Cerebellar cortex (tissue), 1 donor: ENCODE results near the gene ERRFI1.

Experiments
- DNase-seq: peaks from one replicate; pipeline ENCODE4 v3.0.0-alpha.2; 2015; ENCODE audit warnings: low spot score

Gene ERRFI1

GRCh38 chr1:8018492-8019228 lies 7.4 kb downstream of the ERRFI1 start:
- DNase-seq: peak; percentile 33

DNA sequence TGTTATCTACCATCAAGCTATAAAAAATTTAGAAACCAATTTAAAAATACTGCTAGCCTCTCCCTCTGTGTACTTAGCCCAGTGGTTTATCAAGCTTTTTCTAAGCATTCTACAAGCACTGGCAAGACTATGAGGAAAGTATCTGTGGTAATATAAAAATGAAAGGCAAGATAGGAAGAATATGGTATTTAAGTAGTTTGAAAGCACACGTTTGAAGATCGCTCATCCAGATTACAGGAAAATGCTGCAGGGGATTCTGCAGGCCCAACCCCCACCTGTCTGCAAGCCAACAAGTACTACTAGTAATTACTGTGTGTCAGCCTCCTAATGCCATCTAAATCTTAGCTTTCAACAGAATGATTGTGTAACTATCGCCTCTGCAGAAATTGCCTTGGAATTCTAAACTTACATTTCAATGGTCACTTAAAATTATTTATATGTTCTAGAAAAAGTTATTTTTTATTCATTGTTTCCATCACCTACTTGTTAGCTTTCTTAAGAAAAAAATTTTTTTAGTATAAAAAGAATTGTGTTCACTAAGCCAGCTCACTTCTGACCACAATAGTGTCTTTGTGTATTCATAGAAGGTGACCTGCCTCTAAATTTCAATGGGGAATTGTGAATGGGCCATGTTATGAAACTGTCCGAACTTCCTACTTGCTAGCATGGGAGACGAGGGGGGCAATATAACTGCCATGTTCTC lies 8.5 kb downstream of the ERRFI1 start:
- peak; percentile 39 for DNase-seq

DNA sequence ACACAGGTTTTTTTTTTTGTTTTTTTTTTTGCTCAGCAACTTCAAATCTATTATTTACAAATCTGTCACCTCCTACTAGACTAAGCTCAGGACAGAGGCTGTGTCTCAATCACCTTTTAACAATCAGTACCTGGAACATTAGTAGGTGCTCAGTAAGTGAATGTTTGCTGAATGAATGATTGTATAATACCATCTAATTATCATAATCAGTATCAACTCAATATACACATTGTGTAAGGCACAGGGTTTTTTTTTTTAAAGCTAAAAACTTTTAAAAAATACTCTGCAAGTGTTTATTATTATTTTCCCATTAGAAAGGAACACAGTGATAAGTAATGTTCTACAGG lies 9.2 kb downstream of the ERRFI1 start:
- DNase-seq: no peak

- DNase-seq: peak; percentile 18
Observed at GRCh38 chr1:8016210-8016894, 9.8 kb downstream of the ERRFI1 start.

GRCh38 chr1:8015809-8016165 lies 10.3 kb downstream of the ERRFI1 start:
- DNase-seq: peak; percentile 54

DNA sequence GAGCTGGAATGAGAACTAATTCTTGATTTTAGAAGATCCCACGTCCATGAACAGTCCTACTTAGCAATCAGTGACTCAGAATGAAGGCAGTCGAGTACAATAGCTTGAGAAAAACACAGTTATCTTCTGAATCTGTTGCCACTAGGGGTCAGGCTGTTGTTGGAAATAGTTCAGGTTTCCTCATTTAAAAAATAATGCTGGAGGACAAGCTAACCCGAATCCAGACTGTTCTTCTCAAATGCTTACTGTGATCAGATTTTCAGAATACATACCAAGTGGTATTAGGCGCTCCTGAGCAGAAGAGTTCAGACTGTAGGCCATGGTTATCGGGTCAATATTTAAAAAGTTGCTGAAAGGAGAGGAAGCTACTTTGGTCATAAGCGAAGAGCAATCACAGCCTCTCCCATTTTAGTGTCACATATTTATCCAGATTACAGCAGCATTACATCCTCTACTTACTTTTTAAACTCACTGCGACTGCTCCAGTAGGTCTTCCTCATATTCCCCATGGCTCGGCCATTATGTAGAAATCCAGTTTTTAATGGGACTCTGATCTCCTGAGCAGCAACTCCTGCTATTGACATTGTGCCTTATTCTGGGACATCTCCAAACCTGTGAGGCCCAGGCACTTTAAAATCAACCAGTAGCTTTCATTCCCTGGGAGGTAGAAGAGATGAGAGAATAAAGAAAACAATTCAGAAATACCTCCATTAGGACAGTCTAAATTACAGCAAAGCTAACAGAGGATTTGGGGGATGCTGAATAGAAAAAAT lies 10.9 kb downstream of the ERRFI1 start:
- peak; percentile 90 for DNase-seq

- no peak for DNase-seq
Observed at GRCh38 chr1:8014381-8014988, 11.6 kb downstream of the ERRFI1 start.

DNA sequence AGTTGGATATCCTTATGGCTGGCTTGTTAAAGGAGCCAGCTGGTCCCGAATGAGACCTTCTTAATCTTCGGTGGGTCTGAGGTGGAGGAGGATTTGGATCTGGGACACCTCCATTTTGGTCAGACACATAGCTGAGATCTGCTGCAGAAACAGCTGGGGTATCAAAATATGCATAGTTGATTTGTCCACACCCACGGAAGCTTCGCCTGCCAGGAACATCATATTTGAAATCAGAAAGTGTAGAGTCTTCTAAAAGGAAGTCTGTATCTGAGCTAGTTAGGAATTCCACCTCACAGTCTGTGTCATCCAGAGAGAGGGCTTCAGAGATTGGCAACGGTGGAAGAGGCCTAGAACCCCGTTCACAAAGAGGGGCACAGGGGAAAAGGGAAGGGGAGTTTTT lies 12.3 kb downstream of the ERRFI1 start:
- DNase-seq: no peak

GRCh38 chr1:8013399-8013798 lies 12.7 kb downstream of the ERRFI1 start:
- DNase-seq: no peak

DNA sequence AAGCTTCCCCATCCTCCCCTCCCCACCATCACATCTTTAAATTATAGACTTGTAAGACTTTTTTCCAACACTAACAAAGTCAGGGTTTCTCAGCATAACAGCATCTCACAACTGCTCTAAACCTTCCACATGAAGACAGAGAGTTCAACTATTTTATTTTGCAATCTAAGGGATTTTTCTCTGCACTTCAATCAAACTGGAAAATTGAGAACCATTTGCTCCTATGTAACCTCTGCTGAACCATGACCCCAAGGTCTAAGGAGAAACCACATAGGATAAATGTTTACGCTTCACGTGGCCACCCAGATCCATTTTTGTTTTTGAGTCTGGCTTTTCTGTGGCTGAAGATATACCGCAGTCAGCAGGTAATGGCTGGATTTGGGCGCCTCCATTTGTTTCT lies 13.2 kb downstream of the ERRFI1 start:
- no peak for DNase-seq

DNA sequence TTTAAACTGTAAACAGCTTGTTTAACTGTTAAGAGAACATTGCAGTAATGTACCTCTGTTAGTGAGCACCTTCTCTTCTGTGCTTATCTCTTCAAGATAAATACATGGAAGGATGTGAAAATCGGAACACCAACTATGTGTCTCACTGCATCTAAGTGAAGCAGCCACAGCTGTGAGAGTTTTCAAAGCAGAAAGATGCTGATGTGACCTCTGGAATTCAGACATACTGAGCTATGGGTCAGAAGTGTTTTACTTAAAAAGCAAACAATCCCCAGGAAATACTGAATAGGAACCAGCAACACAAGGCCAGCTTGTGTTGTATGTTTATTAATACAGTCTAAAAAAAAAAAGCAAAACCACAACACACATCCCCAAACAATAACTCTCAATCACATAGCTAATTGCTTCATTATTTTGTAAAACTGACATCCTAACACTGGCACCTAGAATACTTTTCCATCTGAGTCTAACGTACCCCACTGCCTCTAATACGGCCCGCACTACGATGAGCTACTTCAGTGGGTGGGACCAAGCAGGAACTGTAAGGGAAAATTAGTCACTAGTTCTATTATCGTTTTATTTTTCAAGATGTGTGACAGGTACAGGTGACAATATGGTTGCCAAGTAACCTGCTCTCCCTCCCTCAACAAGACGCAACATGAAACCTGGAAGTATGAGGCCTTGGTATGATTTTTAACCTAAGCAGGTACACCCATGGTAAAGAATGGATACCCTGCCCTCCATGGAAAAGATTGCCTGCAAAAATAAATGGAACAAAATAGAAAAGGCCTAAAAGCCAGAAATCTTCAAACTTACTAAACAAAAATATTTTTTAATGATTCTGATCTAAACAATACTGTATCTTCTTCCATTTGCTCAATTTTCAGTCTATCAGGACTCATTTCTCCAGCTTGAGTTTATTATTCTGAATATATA lies 13.9 kb downstream of the ERRFI1 start:
- DNase-seq: no peak

GRCh38 chr1:8011016-8011415 lies 15.1 kb downstream of the ERRFI1 start:
- no peak for DNase-seq

- DNase-seq: peak; percentile 35
Observed at GRCh38 chr1:8010080-8010664, 15.9 kb downstream of the ERRFI1 start.

DNA sequence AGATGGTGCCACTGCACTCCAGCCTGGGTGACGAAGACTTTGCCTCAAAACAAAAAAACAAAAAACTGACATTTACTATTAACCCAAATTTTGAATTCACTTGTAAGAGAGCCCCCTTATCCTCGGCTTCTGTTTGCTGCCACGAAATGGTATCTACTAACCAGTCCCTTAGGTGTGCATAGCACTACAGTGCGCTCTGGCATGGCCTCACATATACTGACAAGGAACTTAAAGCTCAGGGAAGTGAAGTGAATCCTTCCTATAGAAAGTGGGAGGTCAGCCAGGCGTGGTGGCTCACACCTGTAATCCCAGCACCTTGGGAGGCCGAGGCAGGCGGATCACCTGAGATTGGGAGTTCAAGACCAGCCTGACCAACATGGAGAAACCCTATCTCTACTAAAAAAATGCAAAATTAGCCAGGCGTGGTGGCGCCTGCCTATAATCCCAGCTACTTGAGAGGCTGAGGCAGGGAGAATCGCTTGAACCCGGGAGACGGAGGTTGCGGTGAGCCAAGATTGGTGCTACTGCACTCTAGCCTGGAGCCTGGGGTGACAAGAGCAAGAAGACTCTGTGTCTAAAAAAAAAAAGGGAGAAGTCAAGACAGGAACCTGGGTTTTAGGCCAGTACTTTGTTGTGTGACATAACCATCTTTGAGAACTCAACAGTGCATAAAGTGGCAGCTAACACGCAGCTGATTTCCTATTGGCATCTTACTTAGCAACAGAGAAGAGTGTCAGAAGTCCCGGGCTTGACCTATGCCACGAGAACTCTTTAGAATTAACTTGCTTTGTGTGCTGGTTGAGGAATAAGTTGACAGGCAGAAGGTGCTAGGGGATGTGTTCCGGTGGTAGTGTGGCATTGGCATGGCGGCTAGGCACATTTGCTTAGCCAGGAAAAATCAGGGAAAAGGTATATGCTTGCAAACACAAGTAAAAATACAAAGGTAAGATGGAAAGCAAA lies 16.8 kb downstream of the ERRFI1 start:
- DNase-seq: peak; percentile 42

GRCh38 chr1:8006037-8006963 lies 19.8 kb downstream of the ERRFI1 start:
- DNase-seq: peak; percentile 55

DNA sequence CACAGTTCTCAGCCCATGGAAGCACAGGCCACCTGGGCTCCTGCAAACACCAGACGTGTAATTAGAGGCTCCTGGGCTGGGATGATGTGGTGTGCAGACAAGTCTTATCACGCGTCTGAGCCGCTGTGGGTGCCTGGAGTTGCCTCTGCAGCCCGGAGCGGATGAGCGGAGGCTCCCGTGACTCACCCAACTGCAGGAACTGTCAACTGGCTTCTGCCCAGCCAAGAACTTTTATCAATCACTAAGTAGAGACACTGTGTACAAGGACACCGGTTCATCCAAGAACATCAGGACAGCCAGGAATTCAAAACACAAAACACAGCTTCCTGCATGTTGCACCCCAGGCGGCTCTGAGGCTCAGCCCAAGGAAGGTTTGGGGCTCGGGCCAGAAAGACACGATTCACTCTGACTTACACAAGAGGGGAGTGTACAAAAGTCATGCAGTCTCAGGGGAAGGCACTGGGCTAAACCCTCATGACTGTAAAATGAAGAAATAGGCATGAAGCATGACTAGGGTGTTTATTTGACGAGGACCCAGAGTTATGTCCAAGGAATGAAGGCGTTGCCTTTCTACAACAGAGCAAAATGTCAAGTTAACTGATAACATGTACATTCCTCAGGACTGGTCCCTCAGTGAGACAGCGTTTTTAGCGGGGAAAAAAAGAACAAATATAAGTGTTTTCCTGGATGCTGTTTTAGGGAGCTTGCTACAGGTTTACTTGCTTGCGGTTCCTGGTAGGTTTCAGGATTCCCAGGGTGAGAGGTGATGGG lies 21.1 kb downstream of the ERRFI1 start:
- peak; percentile 60 for DNase-seq

DNA sequence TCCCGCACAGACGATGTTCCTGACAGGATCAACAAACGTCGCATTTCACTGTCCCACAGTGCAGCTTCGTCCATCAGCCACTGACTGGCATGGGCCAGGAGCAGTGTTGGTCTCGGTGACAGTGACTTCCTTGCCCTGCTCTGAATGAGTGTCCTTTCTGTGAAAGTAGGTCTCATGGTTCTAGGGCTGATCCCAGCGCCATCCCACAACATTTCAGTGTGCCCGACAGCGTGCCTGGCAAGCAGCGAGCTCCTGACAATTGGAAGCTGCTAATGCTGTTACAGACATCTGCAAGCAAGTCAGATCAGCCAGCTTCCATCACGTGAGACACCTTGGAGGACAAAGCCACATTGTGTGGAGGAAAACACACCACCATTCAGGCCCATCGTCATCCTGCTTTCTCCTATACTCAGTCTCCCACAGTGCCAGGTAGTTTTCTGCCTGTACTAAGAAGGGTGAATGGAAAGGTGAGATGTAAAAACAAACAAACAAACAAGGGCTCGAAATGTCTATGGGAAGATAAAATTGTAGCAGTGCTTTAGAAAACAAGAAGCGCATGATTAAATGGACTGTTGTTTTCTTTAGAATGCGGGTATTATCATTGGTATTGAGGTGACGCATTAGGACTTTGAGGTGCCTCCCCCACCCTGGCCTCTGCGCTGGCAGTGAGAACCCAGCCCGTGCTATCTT lies 21.9 kb downstream of the ERRFI1 start:
- DNase-seq: peak; percentile 63
